HG02763 (cell line): ENCODE data around the gene DPYSL5.

Experiments
- ATAC-seq: cut with Tn5 transposase; IDR thresholded peaks from one replicate; pipeline ENCODE4 v1.9.1; 2021; ENCODE audit warnings: mild to moderate bottlenecking, moderate library complexity; ENCODE audit not compliant: unreplicated experiment

DPYSL5 gene

DNA sequence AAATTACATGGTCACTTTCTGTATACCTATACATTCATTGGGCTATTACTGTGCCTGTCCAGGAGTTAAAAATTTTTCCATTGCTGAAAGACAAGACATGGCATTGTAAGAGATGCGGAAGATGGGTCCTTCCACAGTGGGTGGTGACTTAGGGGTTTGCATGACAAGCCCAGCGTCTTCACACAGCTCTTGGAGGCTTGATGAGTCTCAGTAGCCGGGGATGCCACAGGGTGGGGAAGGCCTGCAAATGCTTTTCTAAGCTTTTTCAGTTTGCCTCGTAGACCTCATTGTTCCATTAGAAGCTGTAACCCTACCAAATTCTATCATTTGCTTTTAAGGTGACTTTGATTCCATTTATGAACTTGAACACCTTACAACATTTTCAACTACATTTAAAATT, 104.4 kb downstream of the DPYSL5 start:
- ATAC-seq = no peak

DNA sequence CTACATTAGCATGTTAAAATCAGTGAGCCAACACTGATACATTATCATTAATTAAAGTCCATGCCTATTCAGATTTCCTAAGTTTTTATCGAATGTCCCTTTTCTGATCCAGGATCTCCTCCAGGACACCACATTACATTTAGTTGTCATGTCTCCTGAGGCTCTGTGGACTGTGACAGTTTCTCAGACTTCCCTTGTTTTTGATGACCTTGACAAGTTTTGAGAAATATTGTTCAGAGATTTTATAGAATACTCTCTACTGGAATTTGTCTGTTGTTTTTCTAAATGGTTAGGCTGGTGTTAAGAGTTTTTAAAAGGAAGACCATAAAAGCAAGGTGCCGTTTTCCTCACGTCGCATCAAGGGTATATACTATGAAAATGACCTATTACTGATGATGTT, 106.2 kb downstream of the DPYSL5 start:
- ATAC-seq = no peak

DNA sequence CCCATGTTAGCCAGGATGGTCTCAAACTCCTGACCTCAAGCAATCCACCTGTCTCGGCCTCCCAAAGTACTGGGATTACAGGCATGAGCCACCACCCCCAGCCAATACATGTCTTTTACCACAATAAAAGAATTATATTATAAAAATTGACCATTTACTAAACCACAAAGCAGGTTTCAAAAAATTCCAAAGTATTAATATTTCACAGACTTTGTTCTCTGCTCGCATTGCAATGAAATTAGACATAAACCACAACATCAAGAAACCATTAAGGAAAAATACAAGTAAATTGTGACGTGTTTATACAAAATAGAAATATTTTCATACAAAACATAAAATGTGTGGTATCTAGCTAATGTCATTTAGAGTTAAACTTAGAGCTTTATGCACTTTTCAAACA, 109.1 kb downstream of the DPYSL5 start:
- no peak for ATAC-seq

GRCh38 chr2:26957534-26957933, 109.6 kb downstream of the DPYSL5 start:
- ATAC-seq = no peak

DNA sequence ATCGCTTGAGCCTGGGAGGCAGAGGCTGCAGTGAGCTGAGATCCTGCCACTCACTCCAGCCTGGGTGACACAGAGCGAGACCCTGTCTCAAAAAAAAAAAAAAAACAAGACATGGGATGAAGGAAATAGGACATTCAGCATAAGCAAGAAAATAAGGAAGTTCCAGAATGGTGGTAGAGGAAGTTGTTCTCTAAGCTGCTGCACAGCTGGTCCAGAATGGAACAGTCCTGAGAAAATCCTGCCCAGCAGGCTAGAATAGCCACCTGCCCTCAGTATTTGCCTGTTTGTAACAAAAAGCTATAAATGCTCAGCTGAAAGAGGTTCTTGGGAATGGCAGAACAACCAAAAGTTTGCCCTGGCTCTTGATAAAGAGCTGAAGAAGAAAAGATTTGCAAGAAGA, 111.4 kb downstream of the DPYSL5 start:
- ATAC-seq = no peak

DNA sequence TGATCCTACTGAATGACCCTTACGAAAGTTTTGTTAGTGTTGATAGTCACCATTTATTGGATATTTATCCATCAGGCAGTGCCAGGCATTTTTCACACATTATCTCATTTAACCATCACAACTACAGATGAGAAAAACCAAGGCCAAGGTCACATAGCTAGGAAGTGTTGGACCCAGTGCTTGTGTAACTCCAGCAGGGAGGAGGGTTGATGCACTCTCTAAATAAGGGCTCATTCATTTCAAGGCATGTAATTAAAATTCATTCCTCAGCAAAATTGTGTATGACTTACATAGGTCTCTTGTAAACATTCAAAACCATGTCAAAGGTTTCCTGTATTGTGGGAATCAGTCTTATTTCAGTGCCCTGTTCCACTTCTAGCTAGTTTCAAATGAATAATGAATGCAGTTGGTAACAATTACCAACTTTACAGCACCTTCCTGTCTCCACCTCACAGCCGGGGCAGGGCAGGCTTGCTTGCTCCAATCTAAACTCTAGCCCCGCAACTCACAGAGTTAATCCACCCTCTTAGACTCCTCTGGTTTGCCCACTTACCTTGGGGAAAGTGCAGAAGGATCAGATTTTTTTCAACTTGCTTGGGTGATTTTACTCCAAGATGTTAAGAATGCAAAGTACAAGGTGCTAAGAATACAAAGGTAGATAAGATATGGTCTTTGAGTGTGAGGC, 116.7 kb downstream of the DPYSL5 start:
- no peak for ATAC-seq

DNA sequence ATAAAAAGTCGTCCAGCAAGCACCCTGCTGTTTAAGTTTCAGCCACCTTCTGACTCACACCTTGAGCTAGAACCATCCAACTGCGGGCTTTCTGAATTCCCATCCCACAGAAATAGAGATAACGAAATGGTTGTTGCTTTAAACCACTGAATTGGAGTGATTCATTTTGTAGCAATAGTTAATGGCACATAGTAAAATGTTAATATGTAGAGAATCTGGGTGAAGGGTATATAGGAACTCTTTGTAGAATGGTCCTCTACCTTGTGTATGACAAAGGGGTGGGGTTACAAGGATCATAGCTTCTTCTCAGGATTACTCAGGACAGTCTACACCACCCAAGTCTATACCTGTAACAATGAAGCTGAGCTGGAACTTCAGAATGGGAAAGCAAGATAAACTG, 120.1 kb downstream of the DPYSL5 start:
- no peak for ATAC-seq

GRCh38 chr2:26969077-26969844, 121.3 kb downstream of the DPYSL5 start:
- no peak for ATAC-seq

- ATAC-seq = peak; percentile 82
Observed at GRCh38 chr2:26970244-26970927, 122.5 kb downstream of the DPYSL5 start, which contains the start of gene MAPRE3. TSS of gene MAPRE3 (plus strand) at chr2:26970637. CDS start at chr2:27022219, 51,582 bp downstream.

DNA sequence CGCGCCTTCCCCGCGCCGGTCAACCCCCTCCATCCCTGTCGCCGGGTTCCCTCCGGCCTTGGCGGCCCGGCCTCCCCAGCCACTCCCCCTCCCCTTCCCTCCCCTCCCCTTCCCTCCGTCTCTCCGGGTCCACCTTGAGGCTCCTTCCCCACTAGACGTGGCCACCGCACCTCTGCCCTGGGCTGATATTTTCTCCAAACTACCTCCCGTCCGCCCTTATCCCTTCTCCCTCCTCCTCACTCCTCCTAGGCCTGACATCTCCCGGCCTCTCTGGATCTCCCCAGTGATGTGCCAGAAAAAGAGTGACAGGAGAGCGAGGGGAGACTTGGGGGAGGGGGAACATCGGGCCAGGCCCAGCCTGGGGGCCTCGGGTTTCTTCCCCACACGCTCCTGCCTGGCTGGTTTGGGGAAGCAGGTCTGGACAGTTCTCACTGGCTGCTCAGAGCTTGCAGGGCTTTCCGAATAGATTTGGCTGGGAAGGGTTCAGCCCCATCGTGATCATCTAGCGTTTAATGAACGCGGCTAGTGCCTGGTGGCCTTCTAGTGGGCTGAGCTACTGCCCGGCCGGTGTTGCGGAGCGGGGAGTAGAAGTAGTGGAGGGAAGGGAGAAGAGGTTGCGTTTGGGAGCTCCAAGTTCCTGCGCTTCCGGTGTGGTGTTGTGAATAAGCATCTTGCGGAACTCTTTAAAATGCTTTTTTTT, 123.1 kb downstream of the DPYSL5 start:
- no peak for ATAC-seq

- ATAC-seq = no peak
Observed at GRCh38 chr2:26971911-26972786, 124.2 kb downstream of the DPYSL5 start.

DNA sequence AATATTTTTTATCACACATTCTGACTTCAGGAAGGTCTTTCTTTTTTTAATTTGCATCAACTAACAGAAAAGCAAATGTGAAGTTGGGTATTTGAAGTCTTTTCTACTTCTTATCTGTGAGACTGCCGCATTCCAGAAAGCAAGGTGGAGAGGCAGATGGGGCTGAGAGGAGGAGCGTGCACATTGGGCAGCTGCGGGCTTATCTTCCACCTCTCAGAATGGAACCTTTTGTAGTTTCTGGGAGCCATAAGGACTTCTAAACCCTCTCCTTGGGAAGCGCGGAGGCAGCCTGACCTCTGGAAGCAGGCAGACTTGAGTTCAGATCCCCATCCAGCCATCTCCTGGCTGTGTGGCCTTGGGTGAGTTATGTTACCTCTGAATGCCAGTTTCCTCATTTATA, 126.4 kb downstream of the DPYSL5 start:
- no peak for ATAC-seq

- ATAC-seq = no peak
Observed at GRCh38 chr2:26975102-26975501, 127.2 kb downstream of the DPYSL5 start.

GRCh38 chr2:26975656-26976055, 127.7 kb downstream of the DPYSL5 start:
- ATAC-seq = no peak

- ATAC-seq = no peak
Observed at GRCh38 chr2:26976237-26976636, 128.3 kb downstream of the DPYSL5 start.

DNA sequence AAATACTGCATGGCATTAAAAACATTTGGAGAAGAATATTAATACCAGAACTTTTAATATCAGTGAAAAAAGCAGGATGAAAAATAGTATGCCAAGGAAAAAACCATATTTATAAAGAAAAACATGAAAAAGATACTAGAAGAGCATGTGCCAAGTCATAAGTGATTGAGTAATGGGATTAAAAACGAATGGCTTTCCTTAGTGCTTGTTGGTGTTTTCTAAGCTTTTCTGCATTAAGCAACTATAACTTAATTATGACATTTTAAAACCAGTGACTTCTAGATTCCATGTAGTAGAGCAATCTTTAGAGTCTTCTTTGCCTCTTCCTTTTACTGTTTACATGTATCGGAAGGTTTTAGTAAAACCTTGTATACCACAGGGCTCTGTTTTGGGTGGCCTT, 129.1 kb downstream of the DPYSL5 start:
- no peak for ATAC-seq

GRCh38 chr2:26978061-26978596, 130.2 kb downstream of the DPYSL5 start:
- no peak for ATAC-seq

DNA sequence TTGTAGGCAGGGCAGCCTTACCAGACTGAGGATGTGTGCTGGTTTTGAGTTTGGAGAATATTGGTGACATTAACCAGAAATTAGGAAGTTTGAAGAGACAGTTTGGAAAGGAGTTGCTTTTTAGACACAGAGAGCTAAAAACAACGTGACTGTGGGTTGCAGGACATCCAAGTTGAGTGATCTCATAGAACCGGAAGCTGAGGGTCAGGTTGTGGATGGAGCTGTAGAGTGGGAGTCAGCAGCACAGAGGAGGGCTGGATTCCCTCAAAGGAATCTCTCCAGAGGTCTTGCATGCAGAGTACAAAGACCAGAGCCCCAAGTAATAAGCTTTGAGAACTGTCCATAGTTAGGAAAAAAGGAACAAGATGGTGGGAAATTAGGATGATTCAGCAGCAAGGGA, 131.8 kb downstream of the DPYSL5 start:
- no peak for ATAC-seq

- ATAC-seq = no peak
Observed at GRCh38 chr2:26980971-26981370, 133.0 kb downstream of the DPYSL5 start.
